ENCODE measurements around the gene DYDC2. TPM values are rescaled to one million over a fixed set of nuclear protein-coding genes. Genes with fewer than 3 reads are reported as not detected.
A peak's percentile ranks its signal among the peaks of the same experiment; 100 is the strongest.
"Not testable (repeated sequence)": the region's sequence is repeated elsewhere in the genome, so short reads cannot be mapped to it uniquely, and the experiment has no call there.

The DYDC2 gene
- total RNA-seq, 1 donor from 2014 or later, result not detected

GRCh38 chr10:80416479-80417098 lies 60.0 kb downstream of the DYDC2 start:
- H3K4me3 ChIP-seq (ENCODE audit: low read length in 3 of 3), result no peak overlapping the region
- peaks cover 32 to 38% (median 35%) of the 10 kb centered on the region in 3 donors for H3K4me1 ChIP-seq (ENCODE audit: control insufficient read depth in 3 of 3, insufficient read depth in 3 of 3, low read length in 3 of 3)
- H3K9ac ChIP-seq (ENCODE audit: low read depth in 1 of 3, low read length in 3 of 3), result peak overlapping the region in 2 of 3 donors; percentile 10 to 20
- H3K27me3 ChIP-seq (ENCODE audit: control insufficient read depth in 3 of 3, insufficient read depth in 3 of 3, low read length in 3 of 3), result no peaks in the 10 kb centered on the region
- H3K9me3 ChIP-seq (ENCODE audit: control insufficient read depth in 3 of 3, low read length in 3 of 3), result no peaks in the 10 kb centered on the region
- H3K36me3 ChIP-seq (ENCODE audit: control insufficient read depth in 3 of 3, insufficient read depth in 3 of 3, low read length in 3 of 3), result peaks cover 3 to 7% (median 5%) of the 10 kb centered on the region in 3 donors
- peak overlapping the region; percentile 16 for H3K27ac ChIP-seq (ENCODE audit: low read depth, low read length)

DNA sequence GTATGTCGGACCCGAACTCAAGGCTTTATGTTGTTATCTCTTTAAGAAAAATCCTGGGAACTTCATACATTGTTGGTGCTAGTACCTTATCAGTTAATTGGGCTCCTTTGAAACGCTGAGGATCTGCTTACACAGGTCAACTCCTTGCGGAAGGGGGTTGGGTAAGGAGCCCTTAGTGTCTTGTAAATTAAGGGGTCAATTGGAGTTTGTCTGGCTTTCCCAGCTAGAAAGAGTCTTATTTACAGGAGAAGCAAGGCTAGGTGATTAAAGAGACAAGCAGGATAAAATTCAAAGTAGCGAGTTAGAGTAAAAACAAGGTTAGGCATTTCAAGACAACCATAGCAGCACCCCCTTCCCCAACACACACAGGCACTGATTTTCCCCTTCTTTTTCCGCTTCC lies 60.7 kb downstream of the DYDC2 start:
- not testable (repeated sequence) for H3K9ac ChIP-seq (ENCODE audit: low read depth in 1 of 3, low read length in 3 of 3); H3K9me3 ChIP-seq (ENCODE audit: control insufficient read depth in 3 of 3, low read length in 3 of 3); H3K27me3 ChIP-seq (ENCODE audit: control insufficient read depth in 3 of 3, insufficient read depth in 3 of 3, low read length in 3 of 3); H3K4me3 ChIP-seq (ENCODE audit: low read length in 3 of 3); H3K36me3 ChIP-seq (ENCODE audit: control insufficient read depth in 3 of 3, insufficient read depth in 3 of 3, low read length in 3 of 3); H3K27ac ChIP-seq (ENCODE audit: low read depth, low read length)
- H3K4me1 ChIP-seq (ENCODE audit: control insufficient read depth in 3 of 3, insufficient read depth in 3 of 3, low read length in 3 of 3), result peaks cover 32 to 36% (median 32%) of the 10 kb centered on the region in 3 donors

Other genes with a start within 250 kb of the DYDC2 start
- 36.5 TPM for gene PLAC9, start 224.1 kb upstream of the DYDC2 start, total RNA-seq
- 29.7 TPM for gene ANXA11, start 151.2 kb upstream of the DYDC2 start, total RNA-seq
- gene MAT1A, start 67.1 kb upstream of the DYDC2 start, total RNA-seq, result not detected
- gene DYDC1, start within 50 bp of the DYDC2 start, total RNA-seq, result not detected
- gene PRXL2A, start 51.8 kb downstream of the DYDC2 start, total RNA-seq, result 19.3 TPM
- 6.3 TPM for gene TSPAN14, start 97.5 kb downstream of the DYDC2 start, total RNA-seq
- gene SH2D4B, start 181.1 kb downstream of the DYDC2 start, total RNA-seq, result under 0.01 TPM